Limb (tissue), 2 donors: ENCODE data around the gene PGM2.

ENCODE experiments used
- DNase-seq, 2 donors: peaks; one replicate each; pipeline ENCODE4 v3.0.0-alpha.2; 2016; ENCODE audit errors: extremely low spot score in 2 of 2

PGM2 gene

DNA sequence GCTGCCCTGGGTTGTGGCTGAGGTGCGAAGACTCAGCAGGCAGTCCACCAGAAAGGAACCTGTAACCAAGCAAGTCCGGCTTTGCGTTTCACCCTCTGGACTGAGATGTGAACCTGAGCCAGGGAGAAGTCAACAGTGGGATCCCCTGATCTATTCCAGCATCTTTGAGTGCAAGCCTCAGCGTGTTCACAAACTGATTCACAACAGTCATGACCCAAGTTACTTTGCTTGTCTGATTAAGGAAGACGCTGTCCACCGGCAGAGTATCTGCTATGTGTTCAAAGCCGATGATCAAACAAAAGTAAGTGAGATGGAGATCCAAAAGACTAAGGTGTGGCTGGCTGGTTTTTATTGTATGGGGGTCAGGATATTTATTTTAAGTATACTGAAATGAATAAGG lies 75.7 kb downstream of the PGM2 start:
- DNase-seq: no peak

DNA sequence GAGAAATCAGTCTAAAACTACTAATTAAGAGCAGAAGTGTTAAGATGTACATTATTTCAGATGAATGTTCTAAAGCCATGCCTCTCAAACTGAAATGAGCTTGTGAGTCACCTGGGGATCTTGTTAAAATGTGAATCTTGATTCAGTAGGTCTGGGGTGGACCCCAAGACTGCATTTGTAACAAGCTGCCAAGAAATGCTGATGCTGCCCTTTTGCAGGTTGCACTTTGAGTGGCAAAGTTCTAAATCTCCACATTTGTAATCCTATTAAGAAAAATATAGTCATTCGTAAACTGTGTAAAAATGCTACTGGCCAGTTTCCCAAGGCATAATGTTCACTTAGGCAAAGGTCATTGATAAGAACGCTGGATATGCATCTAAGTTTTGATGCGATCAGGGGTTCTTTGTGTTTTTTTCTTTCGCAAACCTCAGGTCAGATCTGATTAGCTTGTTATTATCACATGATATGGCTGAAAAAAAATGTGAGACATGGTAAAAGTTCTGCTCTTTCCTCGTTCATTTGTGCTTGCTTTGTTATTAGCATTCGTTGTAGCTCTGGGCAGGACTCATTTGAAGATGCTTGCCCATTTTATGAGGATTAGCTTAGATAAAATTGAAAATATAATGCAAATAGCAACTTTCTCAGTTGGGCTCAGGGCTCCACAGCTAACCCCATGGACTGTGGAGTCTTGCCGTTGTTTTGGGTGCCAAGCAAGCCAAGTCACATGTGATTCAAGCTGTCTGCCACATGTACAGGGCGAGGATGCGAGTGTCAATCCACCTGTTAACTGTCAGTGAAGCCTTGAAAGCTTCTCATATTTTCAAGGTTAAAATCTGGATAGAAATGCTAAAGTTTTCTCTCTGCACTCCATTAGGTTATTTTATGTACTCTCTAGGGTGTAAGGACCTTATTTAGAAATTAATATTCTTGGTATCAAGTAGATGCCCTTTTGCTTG lies 76.5 kb downstream of the PGM2 start:
- DNase-seq: no peak

DNA sequence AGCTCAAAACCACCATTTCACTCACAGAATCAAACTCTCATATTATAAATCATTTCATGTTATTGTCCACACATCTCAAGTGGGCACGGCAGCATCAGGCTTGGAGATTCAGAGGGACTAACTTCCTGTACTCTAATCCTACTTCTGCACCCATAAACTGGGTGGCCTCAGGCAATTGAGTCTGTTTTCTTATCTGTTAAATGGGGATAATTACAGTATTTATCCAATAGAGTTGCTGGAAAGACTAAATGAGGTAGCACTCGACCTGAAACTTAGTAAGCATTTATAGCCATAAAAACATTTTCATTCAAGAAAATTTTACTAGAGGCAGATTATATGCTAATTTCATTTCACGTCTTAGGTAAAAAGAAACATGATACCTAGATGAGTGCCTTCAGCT lies 77.4 kb downstream of the PGM2 start:
- DNase-seq: no peak

DNA sequence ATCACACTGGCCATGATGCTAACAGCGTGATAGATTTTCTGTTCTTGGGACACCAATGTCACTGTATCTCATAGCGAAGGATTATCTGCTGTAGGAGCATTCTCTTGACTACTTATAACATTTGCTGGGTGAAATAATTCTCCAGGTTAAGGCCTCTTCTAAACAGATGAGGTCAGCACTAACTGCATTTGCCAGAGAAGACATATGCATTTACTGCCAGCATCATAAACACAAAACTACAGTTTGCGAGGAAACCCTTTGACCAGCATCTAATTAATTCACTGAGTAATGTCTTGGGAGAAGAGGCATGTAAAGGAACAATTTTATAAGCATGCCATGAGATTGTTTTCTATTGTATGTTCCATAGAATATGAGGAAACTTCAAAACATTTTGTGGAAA lies 78.3 kb downstream of the PGM2 start:
- DNase-seq: no peak

DNA sequence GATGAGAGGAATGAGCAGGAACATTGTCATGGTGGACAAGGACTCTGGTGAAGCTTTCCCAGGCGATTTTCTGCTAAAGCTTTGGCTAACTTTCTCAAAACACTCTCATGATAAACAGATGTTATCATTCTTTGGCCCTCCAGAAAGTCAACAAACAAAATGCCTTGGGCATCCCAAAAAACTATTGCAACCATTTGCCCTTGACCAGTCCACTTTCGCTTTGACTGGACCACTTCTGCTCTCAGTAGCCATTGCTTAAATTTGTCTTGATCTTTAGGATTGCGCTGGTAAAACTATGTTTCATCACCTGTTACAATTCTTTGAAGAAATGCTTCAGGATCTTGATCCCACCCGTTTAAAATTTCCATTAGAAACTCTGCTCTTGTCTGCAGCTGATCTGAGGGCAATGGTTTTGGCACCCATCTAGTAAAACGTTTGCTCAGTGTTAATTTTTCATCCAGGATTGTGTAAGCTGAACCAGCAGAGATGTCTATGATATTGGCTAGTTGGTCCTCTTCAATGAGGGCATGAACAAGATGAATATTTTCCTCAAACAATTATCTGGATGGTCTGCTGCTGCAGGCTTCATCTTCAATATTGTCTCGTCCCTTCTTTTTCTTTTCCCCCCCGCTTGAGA lies 79.2 kb downstream of the PGM2 start:
- DNase-seq: no peak

DNA sequence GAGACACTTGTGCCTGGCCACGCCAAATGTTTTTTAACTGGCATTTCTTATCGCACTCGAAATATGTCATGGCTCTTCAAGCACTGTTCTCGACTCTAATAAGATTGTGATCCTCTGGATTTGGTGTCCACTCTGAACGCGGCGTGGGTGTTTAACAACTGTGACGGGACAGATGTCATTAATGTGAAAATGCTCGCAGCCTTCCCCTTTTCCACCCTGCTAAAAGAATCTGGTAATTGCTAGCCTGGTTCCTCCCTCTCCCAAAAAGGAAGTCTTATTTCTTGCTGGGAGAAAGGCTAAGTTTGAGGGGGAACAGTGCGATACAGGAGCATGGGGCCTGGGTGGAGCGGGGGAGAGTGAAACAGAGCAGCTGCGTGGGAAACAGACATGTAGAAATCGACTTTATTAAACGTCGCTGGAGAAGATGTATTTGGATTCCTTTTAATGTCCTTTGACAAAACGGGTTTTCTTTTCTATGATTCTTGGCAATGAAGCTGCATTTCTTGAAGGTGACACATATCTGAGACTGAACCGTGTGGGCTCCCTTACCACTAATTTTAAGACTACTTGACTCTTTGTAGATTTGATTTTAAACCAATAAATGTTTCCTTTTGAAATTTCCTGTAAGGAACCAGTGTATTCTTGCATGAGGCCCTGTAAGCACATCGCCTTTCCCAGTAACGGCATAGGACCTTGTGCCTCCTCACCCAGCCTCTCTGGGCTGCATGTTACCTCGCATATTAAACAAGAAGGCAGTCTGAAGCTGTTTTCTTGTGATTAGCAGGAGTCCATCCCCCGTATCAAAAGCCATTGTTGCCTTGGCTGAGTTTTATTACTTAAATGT lies 82.2 kb downstream of the PGM2 start:
- no peak for DNase-seq

DNA sequence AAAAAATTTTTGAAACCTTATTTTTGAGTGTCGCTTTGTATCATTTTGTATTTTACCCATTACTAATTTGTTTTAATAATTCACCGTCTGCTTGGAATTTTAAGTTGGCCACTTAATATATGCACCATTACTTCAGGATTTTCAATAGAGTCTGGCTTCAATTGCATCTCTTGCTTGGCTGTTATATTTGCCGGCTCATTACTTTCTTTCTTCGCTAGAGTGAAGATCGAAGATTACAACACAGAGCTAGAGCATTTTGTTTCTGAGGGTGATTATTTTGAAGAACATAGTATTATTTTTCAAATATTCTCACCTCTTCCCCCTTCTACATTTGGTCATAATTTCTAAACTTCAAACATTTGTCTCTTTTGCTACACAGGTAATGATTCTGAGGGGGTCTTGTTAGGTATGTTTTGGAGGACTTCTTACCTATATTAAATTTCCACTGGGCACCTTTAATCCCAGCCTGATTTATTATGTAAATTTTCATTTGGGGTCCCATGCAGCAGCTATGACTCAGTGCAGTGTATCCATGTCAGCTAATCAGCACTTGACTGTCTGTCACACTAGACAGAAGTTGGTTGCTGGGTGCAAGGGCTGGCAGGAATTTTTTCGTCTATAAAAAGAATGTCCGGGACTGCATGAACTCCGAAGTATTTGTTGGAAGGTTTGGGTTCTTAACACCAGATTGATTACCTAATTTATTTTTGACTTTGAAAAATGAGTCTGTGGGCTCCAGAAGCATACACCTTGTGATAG lies 83.0 kb downstream of the PGM2 start:
- DNase-seq: no peak

DNA sequence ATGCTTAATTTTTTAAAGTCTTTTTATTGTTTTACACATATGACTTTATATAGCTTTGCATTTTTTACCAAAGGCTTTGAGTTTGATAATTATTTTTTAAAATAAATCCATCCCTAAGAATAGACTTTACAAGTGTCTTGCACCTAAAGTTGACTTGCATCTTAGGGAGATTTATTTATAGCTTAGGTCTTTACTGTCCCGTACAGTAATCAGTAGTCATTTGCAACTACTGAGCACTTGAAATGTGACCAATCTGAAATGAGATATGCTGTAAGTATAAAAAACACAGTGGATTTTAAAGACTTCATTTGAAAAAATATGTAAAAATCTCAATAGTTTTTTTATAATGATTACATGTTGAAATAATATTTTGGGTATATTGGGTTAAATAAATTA lies 83.6 kb downstream of the PGM2 start:
- DNase-seq: no peak
